HepG2 (cell line): ENCODE measurements around the gene ZMAT2. TPM values are rescaled to one million over a fixed set of nuclear protein-coding genes. Genes with fewer than 3 reads are reported as not detected.

Experiments used
- BCL3 ChIP-seq: sonication (generic); formaldehyde crosslinking; IDR thresholded peaks from 2 replicates; pipeline ENCODE4 v1.5.1; 2020; ENCODE audit warnings: mild to moderate bottlenecking, missing genetic modification reagents, moderate library complexity
- BORCS8-MEF2B ChIP-seq: sonication (generic); formaldehyde crosslinking; IDR thresholded peaks from 2 replicates; pipeline ENCODE4 v1.8.0; 2022; ENCODE audit warnings: mild to moderate bottlenecking, missing genetic modification reagents
- CREB1 ChIP-seq, 2 experiments: fragments of 450-650 bp in 1 of 2; IDR thresholded peaks; 2 replicates each; pipeline ENCODE4 v1.6.1; 2016 to 2017; ENCODE audit warnings: control low read depth in 1 of 2, mild to moderate bottlenecking in 1 of 2, missing compliant biosample characterization in 1 of 2, missing genetic modification characterization in 1 of 2
- DR1 ChIP-seq: sonication (generic); formaldehyde crosslinking; IDR thresholded peaks from 2 replicates; pipeline ENCODE4 v1.8.0; 2021; ENCODE audit warnings: mild to moderate bottlenecking, missing genetic modification reagents, inconsistent platforms
- EEA1 ChIP-seq: sonication (generic); formaldehyde crosslinking; IDR thresholded peaks from 2 replicates; pipeline ENCODE4 v1.5.1; 2020; ENCODE audit warnings: mild to moderate bottlenecking, missing genetic modification reagents, borderline replicate concordance
- IRF9 ChIP-seq: sonication (generic); formaldehyde crosslinking; IDR thresholded peaks from 2 replicates; pipeline ENCODE4 v1.8.0; 2022; ENCODE audit warnings: missing genetic modification reagents, mild to moderate bottlenecking, borderline replicate concordance
- MEF2D ChIP-seq: sonication (generic); formaldehyde crosslinking; IDR thresholded peaks from 2 replicates; pipeline ENCODE4 v1.5.1; 2020; ENCODE audit warnings: mild to moderate bottlenecking, missing genetic modification reagents
- NFYC ChIP-seq: IDR thresholded peaks from 2 replicates; pipeline ENCODE4 v1.6.1; 2016; ENCODE audit warnings: missing genetic modification reagents, missing compliant biosample characterization
- NR2F1 ChIP-seq, 2 experiments: fragments of 450-650 bp in 1 of 2; formaldehyde crosslinking in 1 of 2; IDR thresholded peaks; 2 replicates each; pipeline versions ENCODE4 v1.5.0 to v1.6.1; 2016 to 2020; ENCODE audit warnings: mild to moderate bottlenecking in 1 of 2, missing compliant biosample characterization in 1 of 2, missing genetic modification reagents in 1 of 2, moderate library complexity in 1 of 2
- PRDM4 ChIP-seq: sonication (generic); formaldehyde crosslinking; IDR thresholded peaks from 2 replicates; pipeline ENCODE4 v1.9.0; 2021; ENCODE audit warnings: missing genetic modification reagents, borderline replicate concordance
- SMAD3 ChIP-seq: sonication (generic); formaldehyde crosslinking; IDR thresholded peaks from 2 replicates; pipeline ENCODE4 v1.4.0; 2020; ENCODE audit warnings: missing genetic modification reagents
- SMAD9 ChIP-seq: sonication (generic); formaldehyde crosslinking; IDR thresholded peaks from 2 replicates; pipeline ENCODE4 v1.5.1; 2020; ENCODE audit warnings: mild to moderate bottlenecking, missing genetic modification reagents
- SSRP1 ChIP-seq: IDR thresholded peaks from 2 replicates; pipeline ENCODE4 v1.6.1; 2016; ENCODE audit warnings: control low read depth
- SUZ12 ChIP-seq: fragments of 150-350 bp; IDR thresholded peaks from 2 replicates; pipeline ENCODE4 v1.6.1; 2014; ENCODE audit warnings: low read depth, low read length
- TAF1 ChIP-seq: sonication (generic); formaldehyde crosslinking; IDR thresholded peaks from 2 replicates; pipeline ENCODE4 v1.4.0; 2020; ENCODE audit warnings: missing genetic modification reagents
- ZNF275 ChIP-seq: sonication (generic); formaldehyde crosslinking; IDR thresholded peaks from 2 replicates; pipeline ENCODE4 v1.8.0; 2022; ENCODE audit warnings: missing genetic modification reagents, mild to moderate bottlenecking, inconsistent platforms, borderline replicate concordance
- ZNF296 ChIP-seq: sonication (generic); formaldehyde crosslinking; conservative IDR thresholded peaks from 2 replicates; pipeline ENCODE4 v1.5.0; 2020; ENCODE audit warnings: mild to moderate bottlenecking, missing genetic modification reagents
- ZNF441 ChIP-seq: sonication (generic); formaldehyde crosslinking; IDR thresholded peaks from 2 replicates; pipeline ENCODE4 v1.7.0; 2021; ENCODE audit warnings: missing genetic modification reagents, borderline replicate concordance
- polyA plus RNA-seq, 8 experiments: library from polyadenylated mRNA; depleted of rRNA in 3 of 8; stranded (reverse) in 7 of 8; unstranded in 1 of 8; fragments of >200 nt; fragmentation: Illumina TruSeq in 4 of 8; extraction: Trizol in 4 of 8; gene quantifications; 2 replicates each; pipeline versions ENCODE4 v1.2.1 to v1.2.3, GENCODE V29; 2011 to 2016; ENCODE audit warnings: low read depth in 4 of 8, missing spikeins in 1 of 8, mixed read lengths in 1 of 8; ENCODE audit not compliant: insufficient read depth in 1 of 8
- total RNA-seq, 5 experiments: library from RNA; depleted of rRNA; stranded (reverse); fragments of >200 nt; fragmentation: Illumina TruSeq; extraction: Trizol; gene quantifications; 2 replicates each; pipeline ENCODE4 v1.2.3, GENCODE V29; 2016; ENCODE audit warnings: low read depth in 1 of 5
- TF ChIP-seq, protein P1 (sequence below): sonication (generic); formaldehyde crosslinking; IDR thresholded peaks from 2 replicates; pipeline ENCODE4 v1.4.0; 2020; ENCODE audit warnings: missing genetic modification reagents, mild to moderate bottlenecking, borderline replicate concordance

ZMAT2 gene
- total and polyA plus RNA-seq, 2 of the 13 experiments (the other 11 are each of a cell fraction or from before 2014, with no cell fraction given): 35.4 to 92.8 TPM

- TF ChIP-seq BORCS8-MEF2B (CRISPR knock-in tag) (peak; percentile 68), TAF1 (CRISPR knock-in tag) (peak; percentile 93), IRF9 (CRISPR knock-in tag) (peak; percentile 62; the same call in 1 of the 2 replicates), DR1 (CRISPR knock-in tag) (no peak), SMAD3 (peak; percentile 80; the same call in 1 of the 2 replicates), ZNF275 (no peak), SMAD9 (CRISPR knock-in tag) (no peak), SSRP1 (no peak), MEF2D (CRISPR knock-in tag) (peak; percentile 71), BCL3 (peak; percentile 31; the same call in 1 of the 2 replicates), EEA1 (CRISPR knock-in tag) (no peak), NR2F1 (CRISPR knock-in tag; IDR thresholded peaks at IDR 0.05) (no peak), CREB1 (IDR thresholded peaks at IDR 0.05) (no peak), CREB1 (CRISPR knock-in tag; IDR thresholded peaks at IDR 0.05) (peak; percentile 87; the same call in 1 of the 2 replicates), PRDM4 (CRISPR knock-in tag) (no peak), SUZ12 (no peak), NFYC (peak; percentile 97), ZNF441 (CRISPR knock-in tag) (no peak), ZNF296 (0 out of 2 replicates have a peak, but pooled peaks have one; percentile 41)
- TF ChIP-seq, protein P1, sequence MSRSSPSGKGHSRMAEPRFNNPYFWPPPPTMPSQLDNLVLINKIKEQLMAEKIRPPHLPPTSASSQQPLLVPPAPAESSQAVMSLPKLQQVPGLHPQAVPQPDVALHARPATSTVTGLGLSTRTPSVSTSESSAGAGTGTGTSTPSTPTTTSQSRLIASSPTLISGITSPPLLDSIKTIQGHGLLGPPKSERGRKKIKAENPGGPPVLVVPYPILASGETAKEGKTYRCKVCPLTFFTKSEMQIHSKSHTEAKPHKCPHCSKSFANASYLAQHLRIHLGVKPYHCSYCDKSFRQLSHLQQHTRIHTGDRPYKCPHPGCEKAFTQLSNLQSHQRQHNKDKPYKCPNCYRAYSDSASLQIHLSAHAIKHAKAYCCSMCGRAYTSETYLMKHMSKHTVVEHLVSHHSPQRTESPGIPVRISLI: no peak
These were observed at the start of gene ZMAT2 (continued) for GRCh38 chr5:140700177-140701144.
